Anterior cingulate cortex (tissue), 58 donors: ENCODE measurements around the gene MAST1.
"Not testable (repeated sequence)": the region's sequence is repeated elsewhere in the genome, so short reads cannot be mapped to it uniquely, and the experiment has no call there.

Experiments
- DNase-seq, 58 donors: peaks; one replicate each; lab custom pipeline; 2025; lab: John Stamatoyannopoulos, UW

The MAST1 gene

GRCh38 chr19:12888006-12888603, 49.8 kb downstream of the MAST1 start:
- no peak for DNase-seq

DNA sequence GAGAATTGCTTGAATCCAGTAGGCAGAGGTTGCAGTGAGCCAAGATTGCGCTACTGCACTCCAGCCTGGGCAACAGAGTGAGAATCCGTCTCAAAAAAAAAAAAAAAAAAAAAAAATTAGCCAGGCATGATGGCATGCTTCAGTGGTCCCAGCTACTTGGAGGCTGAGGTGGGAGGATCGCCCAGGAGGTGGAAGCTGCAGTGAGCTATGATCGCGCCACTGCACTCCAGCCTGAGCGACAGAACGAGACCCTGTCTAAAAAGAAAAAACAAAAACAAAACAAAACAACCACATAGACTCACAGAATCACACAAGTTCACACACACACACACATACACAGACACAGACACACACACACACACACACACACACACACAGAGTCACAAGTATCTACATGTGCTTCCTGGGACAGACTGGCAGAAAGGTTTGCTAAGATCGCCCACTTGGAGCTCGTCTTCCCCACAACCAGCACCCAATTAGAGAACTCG, 52.0 kb downstream of the MAST1 start:
- DNase-seq: not testable (repeated sequence)

- DNase-seq: peak; percentile 75 to 99 (median 98)
These were observed 52.7 kb downstream of the MAST1 start, which contains the start of gene GCDH for GRCh38 chr19:12890787-12891552. GCDH (plus strand) TSS chr19:12891160; CDS start chr19:12891305, 145 bp downstream.

DNA sequence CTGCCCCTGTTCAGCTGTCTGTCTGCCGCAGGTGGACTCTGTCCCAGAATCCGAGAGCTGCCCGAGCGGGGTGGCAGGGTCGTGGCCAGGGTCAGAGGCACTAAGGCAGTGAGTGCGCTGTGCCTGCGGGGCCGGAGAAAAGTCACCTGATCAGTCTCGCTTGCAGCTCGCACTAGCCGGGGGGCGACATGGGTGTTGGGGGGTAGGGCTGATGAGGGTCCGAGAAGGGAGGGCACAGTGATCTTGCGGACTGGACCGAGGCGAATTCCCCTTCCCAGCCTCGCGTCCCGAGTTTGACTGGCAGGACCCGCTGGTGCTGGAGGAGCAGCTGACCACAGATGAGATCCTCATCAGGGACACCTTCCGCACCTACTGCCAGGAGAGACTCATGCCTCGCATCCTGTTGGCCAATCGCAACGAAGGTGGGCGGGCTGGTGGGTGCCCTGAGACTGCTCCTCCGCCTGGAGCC, 53.3 kb downstream of the MAST1 start:
- no peak for DNase-seq

- no peak for DNase-seq
These were observed 55.3 kb downstream of the MAST1 start for GRCh38 chr19:12893582-12893981.

- peak in 3 of 58 donors; percentile 11 to 46 (median 15) for DNase-seq
These were observed 58.1 kb downstream of the MAST1 start for GRCh38 chr19:12896460-12896859.

GRCh38 chr19:12899891-12900518, 61.7 kb downstream of the MAST1 start:
- no peak for DNase-seq

DNA sequence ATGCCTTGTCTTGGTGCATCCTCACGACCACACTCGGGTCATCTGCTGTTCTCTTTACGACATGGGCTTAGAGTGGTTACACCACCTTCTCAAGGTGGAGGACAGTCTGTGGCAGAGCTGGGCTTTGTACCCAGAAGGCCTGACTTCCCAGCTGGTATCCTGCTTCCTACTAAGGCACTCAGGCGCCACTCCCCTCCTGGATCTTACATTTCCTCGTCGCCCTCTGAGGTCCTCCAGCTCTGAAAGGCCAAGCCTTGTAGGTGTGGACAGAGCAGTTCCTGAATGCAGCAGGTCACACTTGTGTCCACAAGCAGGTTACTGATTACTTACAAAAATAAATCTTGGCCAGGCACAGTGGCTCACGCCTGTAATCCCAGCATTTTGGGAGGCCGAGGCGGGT, 68.9 kb downstream of the MAST1 start:
- no peak for DNase-seq

DNA sequence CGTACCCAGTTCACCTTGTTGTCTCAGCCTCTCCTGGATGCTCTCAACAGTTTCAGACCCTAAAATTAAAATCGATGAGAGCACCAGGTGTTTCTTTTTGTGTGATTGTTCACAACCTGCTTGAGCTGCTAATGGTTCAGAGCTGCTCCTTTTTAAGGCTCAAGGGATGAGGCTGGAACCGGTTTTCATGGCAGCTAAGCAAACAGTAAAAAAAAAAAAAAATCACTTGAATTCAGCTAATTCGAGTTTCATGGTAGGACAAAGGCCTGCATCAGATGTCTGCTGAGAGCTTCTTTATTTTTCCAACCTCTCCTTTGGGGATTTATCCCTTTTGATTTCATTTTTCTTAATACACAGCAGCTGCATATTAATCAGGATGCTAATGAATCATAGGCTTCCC, 74.3 kb downstream of the MAST1 start:
- peak in 1 of 58 donors; percentile 64 for DNase-seq

DNA sequence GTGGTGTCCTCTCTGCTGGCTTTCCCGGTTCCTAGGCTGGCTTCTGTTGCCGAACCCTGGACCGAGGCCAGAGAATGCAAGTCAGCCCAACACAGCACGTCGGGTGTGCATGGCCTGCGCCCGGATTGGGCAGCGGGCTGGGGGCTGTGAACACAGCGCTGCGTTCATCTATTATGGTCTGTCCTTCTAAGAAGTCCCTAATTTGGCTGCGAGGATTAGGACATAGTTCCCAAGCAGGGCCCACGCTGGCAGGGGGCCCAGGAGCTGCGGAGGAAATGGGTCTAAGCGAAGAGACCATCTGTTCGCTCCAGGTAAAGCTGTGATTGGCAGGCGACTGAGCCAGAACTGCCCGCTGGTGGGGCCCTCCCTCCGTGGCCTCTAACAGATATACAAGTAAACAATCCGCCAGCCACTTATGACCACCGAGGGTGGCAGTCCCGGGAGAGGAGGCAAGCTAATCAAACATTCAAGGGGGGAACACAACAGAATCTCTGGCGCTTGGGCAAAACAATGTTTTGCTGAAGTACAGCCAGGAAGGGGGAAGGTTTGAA, 74.8 kb downstream of the MAST1 start:
- DNase-seq: peak; percentile 12 to 94 (median 80)

GRCh38 chr19:12913851-12914690, 75.8 kb downstream of the MAST1 start:
- peak in 21 of 58 donors; percentile 6 to 46 (median 23) for DNase-seq

GRCh38 chr19:12915860-12916259, 77.5 kb downstream of the MAST1 start:
- DNase-seq: not testable (repeated sequence)

GRCh38 chr19:12918253-12918652, 79.9 kb downstream of the MAST1 start:
- DNase-seq: no peak

- no peak for DNase-seq
These were observed 82.7 kb downstream of the MAST1 start for GRCh38 chr19:12921047-12921446.

DNA sequence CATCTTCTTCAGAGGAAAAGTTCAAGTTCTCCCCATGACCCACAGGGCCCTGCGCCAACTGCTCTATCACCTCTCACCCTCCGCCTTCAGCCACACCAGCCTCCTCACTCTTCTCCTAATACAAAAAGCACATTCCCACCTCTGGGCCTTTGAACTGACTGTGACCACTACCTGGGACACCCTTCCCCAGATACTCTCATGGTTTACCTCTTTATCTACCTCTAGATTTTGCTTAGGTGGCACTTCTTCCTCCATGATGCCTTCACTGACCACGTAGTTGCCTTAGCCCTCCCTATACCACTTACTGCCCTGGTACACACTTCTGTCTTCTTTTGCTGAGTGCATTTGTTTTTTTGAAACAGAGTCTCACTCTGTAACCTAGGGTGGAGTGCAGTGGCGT, 84.6 kb downstream of the MAST1 start:
- DNase-seq: no peak
